ENCODE results near the gene TMCO4.

The TMCO4 gene

GRCh38 chr1:19758227-19758830 lies 41.4 kb downstream of the TMCO4 start:
- TF ChIP-seq CTCF (IDR thresholded peaks at IDR 0.05) = no peak

- no peak for TF ChIP-seq CTCF (IDR thresholded peaks at IDR 0.05)
Measured at GRCh38 chr1:19757641-19758040, 42.1 kb downstream of the TMCO4 start.

GRCh38 chr1:19756480-19756879 lies 43.2 kb downstream of the TMCO4 start:
- no peak for TF ChIP-seq CTCF (IDR thresholded peaks at IDR 0.05)

GRCh38 chr1:19754482-19754881 lies 45.2 kb downstream of the TMCO4 start:
- no peak for TF ChIP-seq CTCF (IDR thresholded peaks at IDR 0.05)

- TF ChIP-seq CTCF (IDR thresholded peaks at IDR 0.05) = no peak
Measured at GRCh38 chr1:19752083-19752696, 47.5 kb downstream of the TMCO4 start.

- no peak for TF ChIP-seq CTCF (IDR thresholded peaks at IDR 0.05)
Measured at GRCh38 chr1:19750882-19751276, 48.8 kb downstream of the TMCO4 start.

GRCh38 chr1:19750101-19750881 lies 49.4 kb downstream of the TMCO4 start:
- TF ChIP-seq CTCF (IDR thresholded peaks at IDR 0.05) = no peak

All from LNCAP (cell line).